ENCODE measurements around the gene ABCA1. TPM values are rescaled to one million over a fixed set of nuclear protein-coding genes. Genes with fewer than 3 reads are reported as not detected.
"Not testable (repeated sequence)": the region's sequence is repeated elsewhere in the genome, so short reads cannot be mapped to it uniquely, and the experiment has no call there.

ABCA1 gene
- total RNA-seq, 1 donor from 2014 or later, result 12.6 TPM

GRCh38 chr9:104958751-104959150, 30.8 kb upstream of the ABCA1 start:
- intact Hi-C loops (cut with DNase I), result no loop called here
- DNase-seq (ENCODE audit: missing footprints) (no peak), ATAC-seq (no peak)

GRCh38 chr9:104958006-104958405, 30.1 kb upstream of the ABCA1 start:
- DNase-seq (ENCODE audit: missing footprints); intact Hi-C loops (cut with DNase I); ATAC-seq: not testable (repeated sequence)

GRCh38 chr9:104951487-104951886, 23.5 kb upstream of the ABCA1 start:
- intact Hi-C loops (cut with DNase I), result no loop called here
- ATAC-seq (no peak), DNase-seq (ENCODE audit: missing footprints) (no peak)

- DNase-seq (ENCODE audit: missing footprints) (no peak), ATAC-seq (no peak)
- intact Hi-C loops (cut with DNase I), result no loop called here
Measured at GRCh38 chr9:104950838-104951237, 22.9 kb upstream of the ABCA1 start.

- DNase-seq (ENCODE audit: missing footprints) (no peak), ATAC-seq (no peak)
- intact Hi-C loops (cut with DNase I), result no loop called here
Measured at GRCh38 chr9:104948277-104948676, 20.3 kb upstream of the ABCA1 start.

GRCh38 chr9:104944871-104945270, 16.9 kb upstream of the ABCA1 start:
- intact Hi-C loops (cut with DNase I), result no loop called here
- no peak for DNase-seq (ENCODE audit: missing footprints)
- no peak for ATAC-seq

GRCh38 chr9:104944356-104944755, 16.4 kb upstream of the ABCA1 start:
- ATAC-seq (no peak), DNase-seq (ENCODE audit: missing footprints) (no peak)
- intact Hi-C loops (cut with DNase I), result no loop called here

GRCh38 chr9:104941597-104941996, 13.6 kb upstream of the ABCA1 start:
- intact Hi-C loops (cut with DNase I), result no loop called here
- DNase-seq (ENCODE audit: missing footprints) (no peak), ATAC-seq (no peak)

- intact Hi-C loops (cut with DNase I), result no loop called here
- ATAC-seq (no peak), DNase-seq (ENCODE audit: missing footprints) (no peak)
Measured at GRCh38 chr9:104936291-104936690, 8.3 kb upstream of the ABCA1 start.

GRCh38 chr9:104935501-104935810, 7.5 kb upstream of the ABCA1 start:
- DNase-seq (ENCODE audit: missing footprints); intact Hi-C loops (cut with DNase I): not testable (repeated sequence)
- peak; percentile 50 for ATAC-seq

- ATAC-seq, result no peak
- intact Hi-C loops (cut with DNase I), result no loop called here
- DNase-seq (ENCODE audit: missing footprints), result no peak
Measured at GRCh38 chr9:104934691-104935500, 6.9 kb upstream of the ABCA1 start.

- ATAC-seq; intact Hi-C loops (cut with DNase I); DNase-seq (ENCODE audit: missing footprints): not testable (repeated sequence)
Measured at GRCh38 chr9:104933091-104933490, 5.1 kb upstream of the ABCA1 start.

- no peak for ATAC-seq
- intact Hi-C loops (cut with DNase I), result no loop called here
Measured at GRCh38 chr9:104931256-104931655, 3.3 kb upstream of the ABCA1 start.

GRCh38 chr9:104927216-104927911, 591 bp downstream of the ABCA1 start:
- peak; percentile 74 for DNase-seq (ENCODE audit: missing footprints)
- intact Hi-C loops (cut with DNase I), result loop anchor here (1.0 to 5.0 kb wide), 2 partner anchors 60 to 66 kb away; no protein-coding TSS in a partner anchor
- ATAC-seq, result peak; percentile 62

More at GRCh38 chr9:104931256-104931655, 3.3 kb upstream of the ABCA1 start:
- no peak for DNase-seq (ENCODE audit: missing footprints)

- intact Hi-C loops (cut with DNase I), result no loop called here
- ATAC-seq (no peak), DNase-seq (ENCODE audit: missing footprints) (no peak)
Measured at GRCh38 chr9:104923740-104924139, 4.2 kb downstream of the ABCA1 start.

- intact Hi-C loops (cut with DNase I), result no loop called here
- ATAC-seq (no peak), DNase-seq (ENCODE audit: missing footprints) (no peak)
Measured at GRCh38 chr9:104923289-104923688, 4.7 kb downstream of the ABCA1 start.

- DNase-seq (ENCODE audit: missing footprints); ATAC-seq; intact Hi-C loops (cut with DNase I): not testable (repeated sequence)
Measured at GRCh38 chr9:104922748-104923147, 5.2 kb downstream of the ABCA1 start.

GRCh38 chr9:104921067-104921741, 6.8 kb downstream of the ABCA1 start:
- DNase-seq (ENCODE audit: missing footprints), result no peak

GRCh38 chr9:104915753-104916152, 12.2 kb downstream of the ABCA1 start:
- ATAC-seq (peak; percentile 38), DNase-seq (ENCODE audit: missing footprints) (no peak)
- intact Hi-C loops (cut with DNase I), result no loop called here

More at GRCh38 chr9:104921067-104921741, 6.8 kb downstream of the ABCA1 start:
- no peak for ATAC-seq
- intact Hi-C loops (cut with DNase I), result no loop called here

- ATAC-seq (peak; percentile 84), DNase-seq (ENCODE audit: missing footprints) (peak; percentile 68)
- intact Hi-C loops (cut with DNase I), result no loop called here
Measured at GRCh38 chr9:104915049-104915448, 12.9 kb downstream of the ABCA1 start.
